Measurements from ENCODE around the gene EYS.
"Not testable (repeated sequence)": the region's sequence is repeated elsewhere in the genome, so short reads cannot be mapped to it uniquely, and the experiment has no call there.

EYS gene

DNA sequence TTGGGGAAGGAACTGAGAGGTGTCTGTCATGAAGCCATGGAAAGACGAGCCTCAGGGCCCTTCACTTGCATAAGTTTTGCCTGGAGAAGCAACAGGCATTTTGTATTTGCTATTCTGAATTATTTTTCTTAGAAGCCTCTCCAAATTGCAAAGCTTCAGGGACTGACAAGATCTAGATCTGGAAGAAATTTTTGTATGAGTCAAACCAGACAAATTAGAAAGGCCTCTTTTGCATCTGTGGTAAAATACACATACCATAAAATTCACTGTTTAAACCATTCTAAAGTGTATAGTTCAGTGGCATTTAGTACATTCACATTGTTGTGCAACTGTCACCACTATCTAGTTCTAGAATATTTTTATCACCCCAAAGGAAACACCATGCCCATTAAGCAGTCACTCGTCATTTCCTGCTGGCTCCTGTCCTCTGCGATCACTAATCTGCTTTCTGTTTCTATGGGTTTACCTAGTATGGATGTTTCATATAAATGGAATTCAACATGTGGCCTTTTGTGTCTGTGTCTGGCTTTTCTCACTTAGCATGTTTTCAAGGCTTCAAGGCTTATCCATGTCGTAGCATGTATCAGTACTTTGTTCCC is 1802.3 kb downstream of the EYS start:
- DNase-seq = no peak
- intact Hi-C loops (cut with DNase I) = no loop called here

DNA sequence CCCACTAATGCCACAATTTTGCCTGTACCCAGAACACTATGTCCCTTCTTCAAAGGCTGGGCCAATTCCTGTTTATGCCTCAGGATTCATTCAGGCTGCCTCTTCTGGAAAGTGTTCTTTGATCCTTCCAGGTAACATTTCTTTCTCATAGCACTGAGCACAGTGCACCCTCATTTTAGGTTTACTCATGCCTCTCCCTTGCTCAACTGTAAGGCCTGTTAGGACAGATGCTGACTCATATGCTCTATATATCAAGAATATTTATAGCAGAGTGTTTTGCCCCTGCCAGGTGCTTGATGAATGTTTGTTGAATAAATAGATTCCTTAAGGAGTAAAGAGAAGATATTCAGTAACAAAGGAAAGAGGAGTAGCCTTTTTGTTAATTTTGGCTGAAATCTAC is 1807.5 kb downstream of the EYS start:
- DNase-seq = no peak
- intact Hi-C loops (cut with DNase I) = no loop called here

DNA sequence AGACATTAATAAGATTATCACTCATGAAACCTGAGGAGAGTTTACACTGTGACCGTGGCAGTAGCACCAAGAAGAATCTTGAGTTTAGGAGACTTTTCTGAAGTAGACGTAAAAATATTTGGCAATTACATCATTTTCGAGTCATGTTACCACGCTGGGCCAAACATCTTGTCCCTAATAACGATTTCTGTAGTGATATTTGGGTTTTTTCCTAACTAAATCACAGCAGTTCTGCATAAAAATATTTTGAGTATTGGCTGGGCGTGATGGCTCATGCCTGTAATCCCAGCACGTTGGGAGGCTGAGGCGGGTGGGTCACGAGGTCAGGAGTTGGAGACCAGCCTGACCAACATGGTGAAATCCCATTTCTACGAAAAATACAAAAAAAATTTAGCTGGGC is 1809.1 kb downstream of the EYS start:
- no peak for DNase-seq
- intact Hi-C loops (cut with DNase I) = no loop called here

DNA sequence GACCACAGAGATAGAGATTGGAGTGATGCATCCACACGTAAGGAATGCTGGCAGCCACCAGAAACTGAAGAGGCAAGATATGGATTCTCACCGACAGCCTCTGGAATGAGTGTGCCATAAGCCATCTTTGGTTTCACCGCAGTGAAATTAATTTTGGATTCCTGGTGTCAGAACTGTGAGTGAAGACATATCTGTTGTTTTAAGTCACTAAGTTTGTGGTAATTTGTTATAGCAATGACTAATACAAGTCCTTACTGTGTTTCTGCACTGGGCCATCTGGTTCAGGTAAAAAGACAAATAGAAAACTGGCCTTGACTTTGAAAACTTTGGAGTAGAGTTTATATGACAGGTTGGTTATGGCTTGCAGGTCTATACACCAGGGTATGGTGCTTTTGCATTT is 1809.6 kb downstream of the EYS start:
- intact Hi-C loops (cut with DNase I) = no loop called here
- no peak for DNase-seq

DNA sequence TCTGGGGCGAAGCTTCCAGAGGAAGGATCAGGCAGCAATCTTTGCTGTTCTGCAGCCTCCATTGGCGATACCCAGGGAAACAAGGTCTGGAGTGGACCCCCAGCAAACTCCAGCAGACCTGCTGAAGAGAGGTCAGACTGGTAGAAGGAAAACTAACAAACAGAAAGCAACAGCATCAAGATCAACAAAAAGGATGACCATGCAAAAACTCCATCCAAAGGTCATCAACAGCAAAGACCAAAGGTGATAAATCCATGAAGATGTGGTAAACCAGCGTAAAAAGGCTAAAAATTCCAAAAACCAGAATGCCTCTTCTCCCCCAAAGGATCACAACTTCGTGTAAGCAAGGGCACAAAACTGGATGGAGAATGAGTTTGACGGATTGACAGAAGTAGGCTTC is 1818.6 kb downstream of the EYS start:
- intact Hi-C loops (cut with DNase I) = no loop called here
- DNase-seq = no peak

DNA sequence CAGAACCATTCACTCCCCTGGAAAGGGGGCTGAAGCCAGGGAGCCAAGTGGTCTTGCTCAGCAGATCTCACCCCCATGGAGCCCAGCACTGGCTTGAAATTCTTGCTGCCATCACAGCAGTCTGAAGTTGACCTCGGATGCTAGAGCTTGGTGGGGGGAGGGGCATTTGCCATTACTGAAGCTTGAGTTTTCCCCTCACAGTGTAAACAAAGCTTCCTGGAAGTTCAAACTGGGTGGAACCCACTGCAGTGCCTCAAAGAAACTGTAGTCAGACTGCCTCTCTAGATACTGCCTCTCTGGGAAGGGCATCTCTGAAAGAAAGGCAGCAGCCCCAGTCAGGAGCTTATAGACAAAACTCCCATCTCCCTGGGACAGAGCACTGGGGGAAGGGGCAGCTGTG is 1819.2 kb downstream of the EYS start:
- intact Hi-C loops (cut with DNase I); DNase-seq: not testable (repeated sequence)

DNA sequence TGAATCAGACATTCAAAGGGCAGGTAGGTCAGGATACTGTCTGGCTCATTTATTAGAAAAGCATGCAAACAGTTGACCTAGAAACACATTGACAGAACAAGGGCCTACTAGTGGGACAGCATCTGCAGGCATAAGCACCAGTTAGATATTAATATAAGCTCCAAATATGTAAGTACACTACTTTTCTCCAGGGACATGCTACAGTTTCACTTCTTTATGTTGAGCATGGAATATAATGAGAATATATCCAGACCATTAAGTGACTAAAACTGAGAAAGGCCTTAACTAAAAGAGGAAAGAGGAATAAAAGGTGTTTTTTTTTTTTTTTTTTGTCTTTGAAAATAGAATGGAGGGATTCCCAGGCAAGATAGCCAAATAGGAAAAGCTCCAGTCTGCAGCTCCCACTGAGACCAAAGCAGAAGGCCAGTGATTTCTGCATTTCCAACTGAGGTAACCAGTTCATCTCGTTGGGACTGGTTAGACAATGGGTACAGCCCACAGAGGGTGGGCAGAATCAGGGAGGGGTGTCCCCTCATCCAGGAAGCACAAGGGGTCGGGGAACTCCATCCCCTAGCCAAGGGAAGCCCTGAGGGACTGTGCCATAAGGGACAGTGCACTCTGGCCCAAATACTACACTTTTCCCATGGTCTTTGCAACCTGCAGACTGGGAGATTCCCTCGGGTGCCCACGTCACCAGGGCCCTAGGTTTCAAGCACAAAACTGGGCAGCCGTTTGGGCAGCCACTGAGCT is 1819.8 kb downstream of the EYS start:
- intact Hi-C loops (cut with DNase I) = no loop called here
- no peak for DNase-seq

DNA sequence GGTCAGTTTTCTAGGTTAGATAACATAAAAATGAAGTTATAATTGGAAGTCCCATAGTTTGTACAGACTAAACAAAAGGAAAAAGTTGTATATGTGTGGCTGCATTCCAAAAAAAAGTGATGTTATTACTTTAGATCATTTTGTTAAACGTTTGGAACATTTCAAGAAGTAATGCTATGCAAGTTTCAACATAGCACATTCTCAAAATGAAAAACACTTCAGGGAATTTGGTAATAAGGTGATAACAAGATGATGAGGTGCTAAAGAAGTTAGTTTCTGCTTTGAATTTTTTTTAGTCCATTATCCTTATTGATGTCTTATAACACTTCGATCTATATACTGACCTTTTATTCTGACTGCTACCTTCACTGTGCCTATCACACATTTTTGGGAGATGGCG is 1820.7 kb downstream of the EYS start:
- intact Hi-C loops (cut with DNase I) = no loop called here
- no peak for DNase-seq

DNA sequence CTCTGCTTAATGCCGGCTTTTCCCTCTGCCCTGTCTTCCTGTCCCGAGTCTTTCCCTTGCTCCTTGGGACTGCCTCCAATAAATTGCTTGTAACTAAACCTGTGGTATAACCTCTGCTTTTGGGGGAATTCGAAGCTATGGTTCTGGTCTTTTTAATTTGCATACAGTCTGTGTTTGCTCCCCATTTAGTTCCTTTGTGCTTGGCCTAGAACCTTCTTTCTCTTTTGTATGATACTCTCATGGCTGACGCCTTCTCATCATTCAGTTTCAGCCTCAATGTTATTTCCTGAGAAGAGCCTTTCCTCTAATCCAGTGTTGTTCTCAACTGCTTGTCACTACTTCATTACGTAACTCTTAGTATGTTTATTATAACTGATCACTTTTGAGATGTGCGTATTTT is 1823.4 kb downstream of the EYS start:
- intact Hi-C loops (cut with DNase I) = no loop called here
- DNase-seq = no peak

DNA sequence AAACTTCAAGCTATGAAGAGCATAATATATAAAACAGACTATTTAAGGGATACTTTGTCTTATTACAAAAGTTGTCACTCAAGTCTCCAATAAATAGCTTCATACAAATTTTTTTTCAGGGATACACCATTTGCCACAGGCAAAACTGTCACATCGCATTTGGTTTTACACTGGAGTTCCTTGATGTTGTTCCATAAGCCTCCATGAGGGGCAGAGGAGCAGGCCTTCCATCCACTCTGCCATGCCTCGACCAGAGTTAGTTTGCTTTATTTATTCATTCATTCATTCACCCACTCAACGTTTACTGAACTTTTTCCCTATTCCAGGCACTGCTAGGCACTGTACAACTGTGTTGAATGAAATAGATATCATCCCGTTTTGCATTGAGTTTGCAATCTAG is 1824.8 kb downstream of the EYS start:
- DNase-seq = no peak
- intact Hi-C loops (cut with DNase I) = no loop called here

DNA sequence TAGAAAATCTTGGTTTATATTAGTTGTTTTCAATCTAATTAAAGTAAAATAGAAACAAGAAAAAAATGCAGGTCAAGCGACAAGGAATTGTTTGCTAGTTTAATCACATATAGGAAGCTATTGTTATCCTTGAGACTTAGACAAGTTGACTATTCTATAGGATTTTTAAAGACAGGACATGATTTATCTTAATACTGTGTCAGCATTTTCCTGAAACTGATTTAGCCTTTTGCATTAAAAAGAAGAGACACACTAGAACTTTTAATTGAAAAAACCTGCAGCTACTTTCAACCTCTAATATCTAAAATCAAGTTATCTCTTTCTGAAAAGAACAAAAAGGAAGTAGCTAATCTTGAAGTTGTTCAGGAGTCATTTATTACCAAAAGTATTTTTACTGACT is 1825.2 kb downstream of the EYS start:
- no peak for DNase-seq
- intact Hi-C loops (cut with DNase I) = no loop called here

DNA sequence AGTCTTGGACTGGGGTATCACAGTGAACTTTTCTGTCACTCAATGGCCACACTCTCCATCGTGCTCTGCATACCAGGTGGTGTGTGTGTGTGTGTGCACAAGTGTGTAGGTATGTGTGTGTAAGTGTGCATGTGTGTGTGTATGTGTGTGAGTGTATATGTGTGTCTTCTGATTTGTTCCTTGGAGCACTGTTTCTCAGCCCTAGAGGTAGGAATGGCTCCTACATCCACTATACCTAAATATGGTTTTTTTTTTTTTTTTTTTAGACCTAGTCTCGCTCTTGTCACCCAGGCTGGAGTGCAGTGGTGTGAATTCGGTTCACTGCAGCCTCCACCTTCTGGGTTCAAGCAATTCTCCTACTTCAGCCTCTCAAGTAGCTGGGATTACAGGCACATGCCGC is 1834.8 kb downstream of the EYS start:
- intact Hi-C loops (cut with DNase I) = no loop called here
- no peak for DNase-seq

DNA sequence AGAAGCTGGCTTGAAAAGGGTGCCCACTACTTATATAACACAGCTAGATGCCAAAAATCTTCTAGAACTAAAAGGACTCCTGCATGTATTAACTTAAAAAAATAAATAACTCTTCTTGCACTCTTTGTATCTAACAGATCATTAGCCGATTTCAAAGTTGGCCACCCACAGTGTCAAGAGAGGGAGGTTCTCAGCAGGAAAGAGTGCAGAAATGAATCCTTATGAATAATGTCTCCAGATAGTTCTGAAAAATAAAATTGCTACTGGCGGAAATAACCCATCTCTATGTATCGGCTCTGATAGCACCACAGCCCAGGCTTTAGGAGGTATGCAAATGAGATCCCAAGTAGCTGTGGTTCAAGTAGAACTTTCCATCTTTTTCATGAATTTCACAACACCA is 1838.7 kb downstream of the EYS start:
- DNase-seq = peak in 9 of 42 donors; percentile 3 to 45 (median 17)
- intact Hi-C loops (cut with DNase I) = no loop called here

DNA sequence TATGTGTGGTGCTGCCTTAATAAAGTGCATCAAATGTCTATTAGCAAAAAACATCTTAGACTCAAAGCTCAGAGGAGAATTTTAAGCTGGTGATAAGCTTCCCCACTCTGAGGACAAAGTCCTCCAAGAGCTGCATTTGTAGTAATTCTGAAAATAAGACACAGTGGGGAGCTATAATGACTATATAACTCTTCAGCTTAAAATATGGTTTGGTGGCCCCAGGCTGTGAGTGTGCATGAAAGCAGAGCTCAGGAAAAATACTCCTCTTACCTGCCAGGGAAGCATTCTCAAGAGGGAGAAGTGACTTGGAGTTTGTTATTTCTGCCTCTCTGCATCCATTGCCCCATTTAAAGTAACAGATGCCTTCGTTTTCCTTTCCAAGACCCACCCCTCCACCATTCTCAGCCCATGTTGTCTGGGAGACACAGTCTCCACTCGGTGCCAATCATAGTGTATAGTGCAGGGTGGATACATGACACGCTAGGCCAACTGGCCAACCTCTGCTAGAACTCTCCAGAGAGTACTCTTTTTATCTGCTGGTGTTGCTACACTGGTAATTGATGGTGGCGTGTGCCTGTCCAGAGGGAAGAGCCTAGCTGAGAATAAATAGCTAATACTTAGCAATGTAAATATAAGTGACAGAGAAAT is 1842.2 kb downstream of the EYS start:
- intact Hi-C loops (cut with DNase I) = no loop called here

DNA sequence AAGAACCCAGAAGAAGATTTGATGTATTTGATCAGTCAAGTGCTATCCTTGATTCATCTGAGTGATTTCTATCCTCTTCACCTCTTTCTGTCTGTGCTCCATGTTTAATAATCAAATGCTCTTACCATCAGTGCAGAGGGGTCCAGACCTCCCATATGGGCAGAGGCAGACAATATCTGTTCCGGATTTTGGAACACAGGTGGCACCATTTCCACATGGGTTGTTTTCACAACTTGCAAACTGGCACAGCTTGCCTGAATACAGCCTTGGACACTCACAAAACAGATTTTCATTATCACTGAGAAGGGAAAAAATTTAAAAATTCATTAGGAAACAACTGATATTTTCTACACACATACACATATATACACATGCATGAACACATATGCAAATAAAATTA is 1843.0 kb downstream of the EYS start:
- intact Hi-C loops (cut with DNase I) = no loop called here
- DNase-seq = no peak

More for the DNA sequence above, 1842.2 kb downstream of the EYS start:
- DNase-seq = no peak

DNA sequence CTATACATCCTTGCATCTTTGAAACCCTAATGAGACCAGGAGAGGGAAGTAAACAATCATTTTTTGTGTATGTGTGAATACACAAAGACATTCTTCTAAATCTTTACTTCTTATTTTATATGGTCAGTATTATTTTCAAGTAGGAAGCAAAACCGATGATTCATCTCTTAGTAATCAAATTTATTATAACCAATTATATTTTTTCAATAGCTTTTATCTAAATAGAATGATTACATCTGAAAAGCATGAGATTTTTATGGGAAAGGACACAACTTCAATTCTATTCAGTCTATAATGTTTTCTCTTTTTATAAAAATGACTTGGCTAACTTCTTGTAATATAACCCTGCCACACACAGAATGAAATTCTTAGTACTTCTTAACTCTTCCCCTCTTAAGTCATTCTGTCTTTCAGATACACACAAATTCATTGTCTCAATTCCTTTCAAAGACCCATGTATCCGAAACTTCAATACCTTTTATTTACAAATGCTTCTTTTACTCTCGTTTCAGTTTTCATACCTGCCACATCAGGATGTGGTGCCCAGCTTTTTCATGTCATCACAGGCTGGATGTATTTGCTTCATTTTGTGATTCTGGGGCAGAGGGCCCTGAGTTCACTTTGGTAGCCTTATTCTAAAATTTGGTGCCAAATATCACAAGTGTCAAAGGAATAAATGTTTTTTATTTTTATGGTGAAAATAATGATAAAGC is 1844.4 kb downstream of the EYS start:
- intact Hi-C loops (cut with DNase I) = no loop called here
- no peak for DNase-seq

DNA sequence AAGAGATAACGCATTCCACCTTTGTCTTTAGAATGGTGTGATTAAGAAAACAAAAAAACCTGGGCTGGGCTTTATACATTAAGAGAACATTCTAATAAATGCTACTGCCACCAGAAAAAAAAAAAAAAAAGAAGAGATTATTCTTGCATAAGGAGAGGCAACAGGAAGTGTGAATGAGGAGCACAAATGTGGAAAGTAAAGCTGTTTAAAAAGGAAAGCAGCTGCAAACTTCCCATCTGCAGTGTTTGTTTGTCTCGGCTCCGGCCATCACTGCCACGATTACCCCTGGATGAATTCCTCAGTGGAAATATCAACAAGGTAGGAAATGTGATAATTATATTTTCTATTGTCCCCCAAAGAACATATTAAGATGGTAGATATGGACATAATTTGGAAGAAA is 1847.5 kb downstream of the EYS start:
- intact Hi-C loops (cut with DNase I) = no loop called here

DNA sequence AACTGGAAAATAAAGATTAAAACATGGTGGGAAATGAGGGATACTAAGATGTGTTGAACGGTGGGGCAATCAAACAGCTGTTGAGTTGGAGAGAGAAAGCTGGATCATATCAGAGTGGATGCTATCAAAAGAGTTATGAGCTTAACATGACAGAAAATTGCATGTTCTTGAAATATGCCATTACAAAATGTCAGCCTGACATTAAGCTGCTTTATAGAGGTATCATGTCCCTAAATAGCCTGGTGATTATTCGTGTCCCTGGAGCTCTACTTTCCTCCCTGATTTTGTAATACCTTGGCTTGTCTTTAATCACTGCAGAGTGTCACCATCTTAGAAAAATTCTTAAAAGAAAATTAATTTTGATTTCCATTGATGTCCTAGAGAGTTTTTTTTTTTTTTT is 1848.3 kb downstream of the EYS start:
- DNase-seq = no peak
- intact Hi-C loops (cut with DNase I) = no loop called here

More for the DNA sequence above, 1847.5 kb downstream of the EYS start:
- DNase-seq = no peak

DNA sequence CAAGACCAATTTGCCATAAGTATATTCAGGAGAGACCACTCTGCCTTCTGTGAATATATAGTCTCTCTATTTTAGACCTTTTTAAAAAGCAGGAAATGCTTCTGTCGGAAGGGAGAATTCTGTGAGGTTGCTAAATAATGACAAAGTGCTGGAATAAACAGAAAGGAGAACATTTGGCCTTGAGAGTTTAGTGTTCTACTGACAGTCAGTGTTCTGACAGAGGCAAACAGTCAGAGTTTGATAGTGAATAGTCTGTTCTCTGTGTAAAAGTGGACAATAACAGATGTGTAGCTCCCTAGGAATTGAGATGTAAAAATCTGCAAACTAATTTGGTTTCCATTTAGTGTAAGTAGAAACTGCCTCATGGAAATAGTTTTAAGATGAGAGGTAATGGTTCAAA is 1850.8 kb downstream of the EYS start:
- no peak for DNase-seq
- intact Hi-C loops (cut with DNase I) = no loop called here

DNA sequence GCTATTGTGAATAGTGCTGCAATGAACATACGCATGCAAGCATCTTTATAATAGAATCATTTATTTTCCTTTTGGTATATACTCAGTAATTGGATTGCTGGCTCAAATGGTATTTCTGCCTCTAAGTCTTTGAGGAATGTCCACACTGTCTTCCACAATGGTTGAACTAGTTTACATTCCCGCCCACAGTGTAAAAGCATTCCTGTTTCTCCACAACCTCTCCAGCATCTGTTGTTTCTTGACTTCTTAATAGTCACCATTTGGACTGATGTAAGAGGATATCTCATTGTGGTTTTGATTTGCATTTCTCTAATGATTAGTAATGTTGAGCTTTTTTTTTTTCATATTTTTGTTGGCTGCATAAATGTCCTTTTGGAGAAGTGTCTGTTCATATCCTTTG is 1862.7 kb downstream of the EYS start:
- no peak for DNase-seq
- intact Hi-C loops (cut with DNase I) = no loop called here

Data from head of caudate nucleus (tissue), 42 donors.